Loucy (cell line): ENCODE data around the gene TMEM178B.

ENCODE experiments used
- H2AFZ ChIP-seq: fragments of 200-600 bp; sonication (generic); 2 replicates; pipeline ENCODE4 v1.6.0; 2016; ENCODE audit warnings: antibody characterized with exemption, mild to moderate bottlenecking, low read length, moderate library complexity
- H3F3A ChIP-seq: fragments of 200-600 bp; 2 replicates; pipeline ENCODE4 v1.6.0; 2016; ENCODE audit warnings: antibody characterized with exemption, low read depth, mild to moderate bottlenecking
- H3K27me3 ChIP-seq: fragments of 200-600 bp; sonication (generic); 2 replicates; pipeline ENCODE4 v1.6.1; 2014; ENCODE audit warnings: low read length, mild to moderate bottlenecking; ENCODE audit not compliant: insufficient read depth, poor library complexity, severe bottlenecking
- H3K36me3 ChIP-seq: fragments of 200-600 bp; sonication (generic); 2 replicates; pipeline ENCODE4 v1.6.1; 2016; ENCODE audit warnings: low read length; ENCODE audit not compliant: insufficient read depth
- H3K4me1 ChIP-seq: fragments of 200-600 bp; sonication (generic); 2 replicates; pipeline ENCODE4 v1.5.1; 2014; ENCODE audit warnings: low read length, mild to moderate bottlenecking; ENCODE audit not compliant: insufficient read depth, poor library complexity, severe bottlenecking
- H3K4me2 ChIP-seq: fragments of 200-600 bp; sonication (generic); 2 replicates; pipeline ENCODE4 v1.6.0; 2014; ENCODE audit warnings: antibody characterized with exemption, low read length, low read depth, mild to moderate bottlenecking; ENCODE audit not compliant: poor library complexity, severe bottlenecking
- H3K4me3 ChIP-seq: fragments of 200-600 bp; sonication (generic); 2 replicates; pipeline ENCODE4 v1.5.1; 2014; ENCODE audit warnings: low read length, mild to moderate bottlenecking, mixed read lengths; ENCODE audit not compliant: poor library complexity, severe bottlenecking
- H3K79me2 ChIP-seq: fragments of 200-600 bp; sonication (generic); 2 replicates; pipeline ENCODE4 v1.6.1; 2014; ENCODE audit warnings: low read length; ENCODE audit not compliant: insufficient read depth
- H3K9ac ChIP-seq: fragments of 200-600 bp; sonication (generic); 2 replicates; pipeline ENCODE4 v1.6.0; 2014; ENCODE audit warnings: mild to moderate bottlenecking, low read depth, low read length, moderate library complexity; ENCODE audit not compliant: poor library complexity, severe bottlenecking
- H3K9me2 ChIP-seq: fragments of 200-600 bp; sonication (generic); replicated peaks from 2 replicates; pipeline ENCODE4 v1.6.1; 2016; ENCODE audit warnings: low read depth, low read length, mixed read lengths
- H3K9me3 ChIP-seq: fragments of 200-600 bp; sonication (generic); 2 replicates; pipeline ENCODE4 v1.6.1; 2014; ENCODE audit warnings: mild to moderate bottlenecking, antibody characterized with exemption, low read length, low read depth; ENCODE audit not compliant: insufficient read depth
- H4K20me1 ChIP-seq: fragments of 200-600 bp; sonication (generic); 2 replicates; pipeline ENCODE4 v1.6.0; 2014; ENCODE audit warnings: antibody characterized with exemption, low read length, mild to moderate bottlenecking; ENCODE audit not compliant: insufficient read depth, poor library complexity, severe bottlenecking
- EZH2phosphoT487 ChIP-seq: fragments of 200-600 bp; IDR thresholded peaks from 2 replicates; pipeline ENCODE4 v1.6.1; 2018; ENCODE audit warnings: antibody characterized with exemption, mild to moderate bottlenecking, moderate library complexity, borderline replicate concordance
- TF ChIP-seq, protein P1 (sequence below): fragments of 200-600 bp; sonication (generic); conservative IDR thresholded peaks from 2 replicates; pipeline ENCODE4 v1.5.1; 2014; ENCODE audit warnings: mild to moderate bottlenecking, antibody characterized with exemption, low read length

Gene TMEM178B

DNA sequence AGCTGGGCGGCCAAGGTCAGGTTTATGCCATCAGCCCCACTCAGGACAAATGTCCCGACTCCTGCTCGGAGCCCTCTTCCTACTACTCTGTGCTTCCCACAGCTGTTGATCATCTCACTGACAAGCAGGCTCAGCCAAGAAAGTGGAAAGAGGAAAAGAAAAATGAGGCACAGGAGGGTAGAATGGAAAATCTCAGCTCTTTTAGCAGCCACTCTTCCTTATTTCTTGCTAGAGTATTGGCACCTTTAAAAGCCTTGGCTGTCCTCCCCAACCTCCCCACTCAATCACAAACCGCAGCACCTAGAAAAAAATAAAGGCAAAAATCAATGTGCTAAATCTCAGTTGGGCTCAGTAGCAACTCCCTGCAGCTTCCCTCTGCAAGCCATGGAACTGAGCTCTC, 442.1 kb downstream of the TMEM178B start:
- Histone ChIP-seq H2AFZ (no peak overlapping the region), H3K4me2 (no peak overlapping the region), H3K36me3 (no peaks in the 10 kb centered on the region), H3K79me2 (no peaks in the 10 kb centered on the region), H3F3A (no peaks in the 10 kb centered on the region), H3K9ac (no peak overlapping the region), H3K4me3 (no peak overlapping the region), H3K9me3 (no peaks in the 10 kb centered on the region), H3K9me2 (no peaks in the 10 kb centered on the region), H4K20me1 (no peaks in the 10 kb centered on the region), H3K4me1 (no peaks in the 10 kb centered on the region), H3K27me3 (no peaks in the 10 kb centered on the region)
- TF ChIP-seq EZH2phosphoT487, result no peak
- TF ChIP-seq, protein P1, sequence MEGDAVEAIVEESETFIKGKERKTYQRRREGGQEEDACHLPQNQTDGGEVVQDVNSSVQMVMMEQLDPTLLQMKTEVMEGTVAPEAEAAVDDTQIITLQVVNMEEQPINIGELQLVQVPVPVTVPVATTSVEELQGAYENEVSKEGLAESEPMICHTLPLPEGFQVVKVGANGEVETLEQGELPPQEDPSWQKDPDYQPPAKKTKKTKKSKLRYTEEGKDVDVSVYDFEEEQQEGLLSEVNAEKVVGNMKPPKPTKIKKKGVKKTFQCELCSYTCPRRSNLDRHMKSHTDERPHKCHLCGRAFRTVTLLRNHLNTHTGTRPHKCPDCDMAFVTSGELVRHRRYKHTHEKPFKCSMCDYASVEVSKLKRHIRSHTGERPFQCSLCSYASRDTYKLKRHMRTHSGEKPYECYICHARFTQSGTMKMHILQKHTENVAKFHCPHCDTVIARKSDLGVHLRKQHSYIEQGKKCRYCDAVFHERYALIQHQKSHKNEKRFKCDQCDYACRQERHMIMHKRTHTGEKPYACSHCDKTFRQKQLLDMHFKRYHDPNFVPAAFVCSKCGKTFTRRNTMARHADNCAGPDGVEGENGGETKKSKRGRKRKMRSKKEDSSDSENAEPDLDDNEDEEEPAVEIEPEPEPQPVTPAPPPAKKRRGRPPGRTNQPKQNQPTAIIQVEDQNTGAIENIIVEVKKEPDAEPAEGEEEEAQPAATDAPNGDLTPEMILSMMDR, result no peak

DNA sequence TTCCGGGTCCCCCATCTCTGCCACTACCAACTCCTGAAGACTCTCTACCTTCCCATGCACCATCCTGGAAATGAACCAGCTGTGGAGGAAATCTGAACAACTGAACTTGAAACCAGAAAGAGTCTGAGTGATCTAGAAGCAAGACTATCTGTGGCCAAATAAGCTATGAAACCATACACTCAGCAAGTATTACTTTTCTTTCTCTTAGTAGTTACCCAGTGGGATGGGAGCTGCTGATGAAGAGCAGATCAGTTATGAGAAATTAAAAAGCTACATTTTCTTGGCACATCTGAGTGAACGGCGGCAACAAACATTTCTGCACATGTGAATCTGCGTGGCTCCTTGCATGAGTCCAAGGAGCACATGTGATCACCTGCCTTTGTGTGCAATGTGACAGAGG, 445.8 kb downstream of the TMEM178B start:
- H3K4me3 ChIP-seq, result no peak overlapping the region
- TF ChIP-seq EZH2phosphoT487, result no peak
- TF ChIP-seq, protein P1, result no peak
- no peaks in the 10 kb centered on the region for H3K9me2 ChIP-seq
- no peaks in the 10 kb centered on the region for H3K9me3 ChIP-seq
- H4K20me1 ChIP-seq, result no peaks in the 10 kb centered on the region
- H3F3A ChIP-seq, result no peaks in the 10 kb centered on the region
- H3K36me3 ChIP-seq, result no peaks in the 10 kb centered on the region
- H3K9ac ChIP-seq, result no peak overlapping the region
- no peaks in the 10 kb centered on the region for H3K27me3 ChIP-seq
- no peak overlapping the region for H2AFZ ChIP-seq
- no peak overlapping the region for H3K4me2 ChIP-seq
- no peaks in the 10 kb centered on the region for H3K79me2 ChIP-seq
- no peaks in the 10 kb centered on the region for H3K4me1 ChIP-seq

DNA sequence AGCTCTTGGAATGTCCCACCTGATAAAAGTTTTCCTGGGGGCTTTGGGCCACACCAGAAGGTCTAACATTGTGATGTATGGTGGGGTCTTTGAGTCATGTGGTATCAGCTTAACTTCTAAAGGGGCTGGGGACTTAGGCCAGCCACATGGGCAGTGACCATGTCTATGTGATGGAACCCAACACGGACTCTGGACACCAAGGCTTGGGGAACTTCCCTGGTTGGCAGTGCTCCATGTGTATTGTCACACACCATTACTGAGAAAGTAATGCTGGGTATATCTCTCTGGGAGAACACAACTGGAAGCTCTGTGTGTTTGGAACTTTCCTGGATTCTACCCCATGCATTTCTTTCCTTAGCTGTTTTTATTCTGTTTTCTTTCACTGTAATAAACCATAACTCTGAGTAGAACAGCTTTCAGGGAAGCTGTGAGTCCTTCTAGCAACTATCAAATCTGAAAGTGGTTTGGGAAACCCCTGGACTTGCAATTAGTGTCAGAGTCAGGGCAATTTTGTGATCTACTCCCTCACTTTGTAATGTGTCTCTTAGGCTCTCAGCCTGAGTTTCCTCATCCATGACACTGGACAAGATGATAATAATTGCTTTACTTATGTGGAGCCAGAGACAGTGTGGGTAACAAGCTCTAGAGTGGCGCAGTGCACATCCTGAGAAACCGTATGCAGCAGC, 448.9 kb downstream of the TMEM178B start:
- no peak for TF ChIP-seq EZH2phosphoT487
- TF ChIP-seq, protein P1, result no peak
- H3K4me2 ChIP-seq, result no peak overlapping the region

More for the DNA sequence above, 448.9 kb downstream of the TMEM178B start:
- H3K9me3 ChIP-seq, result no peaks in the 10 kb centered on the region
- no peak overlapping the region for H3K4me3 ChIP-seq
- no peaks in the 10 kb centered on the region for H3K9me2 ChIP-seq
- no peak overlapping the region for H3K9ac ChIP-seq
- no peaks in the 10 kb centered on the region for H3K79me2 ChIP-seq
- no peaks in the 10 kb centered on the region for H3K27me3 ChIP-seq
- no peaks in the 10 kb centered on the region for H3K4me1 ChIP-seq
- no peaks in the 10 kb centered on the region for H3K36me3 ChIP-seq
- no peaks in the 10 kb centered on the region for H3F3A ChIP-seq
- H4K20me1 ChIP-seq, result no peaks in the 10 kb centered on the region
- H2AFZ ChIP-seq, result no peak overlapping the region
